GM19452 (cell line): ENCODE data around the gene NAPSA.

Source experiments
- ATAC-seq: cut with Tn5 transposase; IDR thresholded peaks from one replicate; pipeline ENCODE4 v1.9.1; 2021; ENCODE audit not compliant: unreplicated experiment

NAPSA gene

DNA sequence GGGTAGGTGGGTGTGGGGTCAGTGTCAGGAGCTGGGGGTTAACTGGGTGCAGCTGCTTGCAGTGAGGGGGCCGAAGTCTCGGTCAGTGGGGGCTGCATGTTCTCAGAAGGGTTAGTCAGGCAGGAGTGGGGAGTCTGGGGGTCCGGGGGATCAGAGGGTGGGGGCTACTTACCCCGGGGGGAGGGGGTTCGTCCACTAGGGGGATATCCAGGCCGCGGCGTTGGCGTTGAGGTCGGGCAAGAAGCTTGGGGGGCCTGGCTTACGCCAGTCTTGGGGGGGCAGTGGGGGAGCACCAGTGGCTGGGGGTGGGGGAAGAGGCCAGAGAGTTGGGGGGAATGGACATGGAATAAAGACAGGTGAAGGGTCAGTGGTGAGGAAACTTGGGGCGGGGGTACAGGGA lies 45.4 kb downstream of the NAPSA start:
- no peak for ATAC-seq

DNA sequence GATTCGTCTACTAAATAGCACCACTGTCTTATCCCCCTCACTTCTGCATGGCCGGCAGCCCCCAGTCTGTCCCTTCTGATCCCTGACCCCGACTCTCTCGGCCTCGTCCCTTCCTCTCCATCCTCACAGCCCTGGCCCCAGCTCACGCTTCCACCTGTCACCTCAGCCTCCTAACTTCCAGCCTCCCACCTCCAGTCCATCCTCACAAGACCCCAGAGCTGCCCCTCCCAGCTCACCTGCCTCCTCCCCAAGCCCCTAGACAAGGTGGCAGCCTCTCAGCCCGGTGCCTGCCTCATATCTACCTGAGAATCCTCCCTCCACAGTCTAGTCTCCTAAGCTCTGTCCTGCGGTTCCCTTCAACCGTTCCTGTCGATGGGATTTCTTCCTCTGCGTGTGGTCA lies 46.3 kb downstream of the NAPSA start:
- ATAC-seq = no peak

GRCh38 chr19:50318438-50318837 lies 47.0 kb downstream of the NAPSA start:
- ATAC-seq = no peak

DNA sequence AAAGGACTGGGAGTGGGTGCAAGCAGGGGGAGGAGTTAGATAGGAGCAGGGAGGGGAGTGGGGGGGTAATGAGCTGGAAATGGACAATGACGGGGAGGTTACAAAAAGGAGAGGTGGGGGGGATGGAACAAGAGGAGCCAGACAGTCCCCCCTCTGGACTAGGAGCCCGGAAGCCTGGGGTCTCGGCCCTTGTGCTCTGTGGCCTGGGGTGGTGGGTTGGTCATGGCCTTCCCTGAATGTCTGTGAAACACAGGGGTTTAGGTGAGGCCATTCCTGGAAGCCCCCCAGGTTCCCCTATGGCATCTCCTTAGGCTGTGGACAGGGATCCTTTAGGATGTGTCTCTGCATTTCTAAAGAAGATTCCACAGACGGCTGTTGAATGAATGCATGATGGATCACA lies 48.3 kb downstream of the NAPSA start:
- ATAC-seq = no peak

- ATAC-seq = no peak
Measured at GRCh38 chr19:50315773-50316448, 49.5 kb downstream of the NAPSA start.

GRCh38 chr19:50314724-50315708 lies 50.4 kb downstream of the NAPSA start:
- ATAC-seq = no peak

DNA sequence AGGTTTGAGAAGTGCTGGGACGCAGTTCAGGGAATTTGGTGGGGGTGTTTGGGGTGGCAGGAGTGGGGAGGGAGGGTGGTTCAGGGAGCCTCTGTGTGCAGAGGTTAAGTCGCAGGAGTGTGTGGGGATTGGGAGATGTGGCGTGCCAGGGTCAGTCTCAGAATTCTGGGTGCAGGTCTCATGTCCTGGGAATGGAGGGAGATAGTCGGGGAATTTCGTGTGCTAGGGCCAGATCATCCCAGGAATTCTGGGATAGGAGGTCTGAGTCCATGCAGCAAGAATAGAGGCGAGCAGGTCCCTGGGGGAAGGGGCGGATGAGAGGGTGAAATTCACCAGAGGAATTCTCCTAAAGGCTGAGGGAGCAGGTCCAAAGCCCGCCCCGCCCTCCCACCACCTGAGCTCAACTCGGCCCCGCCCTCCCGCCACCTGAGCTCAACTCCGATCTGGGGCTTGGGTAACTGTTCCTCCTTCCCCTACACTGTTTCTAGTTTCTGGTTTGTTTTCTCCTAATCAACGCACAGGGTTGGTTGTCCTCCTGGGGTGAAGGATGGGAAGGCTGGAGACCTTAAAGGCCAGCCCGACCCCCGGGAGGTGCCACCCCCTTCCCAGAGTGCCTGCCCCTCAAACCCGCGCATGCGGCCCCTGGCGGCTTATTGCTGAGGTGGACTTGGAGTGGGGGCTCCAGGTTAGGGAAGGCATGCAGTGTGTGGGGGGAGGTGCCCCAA lies 51.5 kb downstream of the NAPSA start:
- ATAC-seq = no peak

DNA sequence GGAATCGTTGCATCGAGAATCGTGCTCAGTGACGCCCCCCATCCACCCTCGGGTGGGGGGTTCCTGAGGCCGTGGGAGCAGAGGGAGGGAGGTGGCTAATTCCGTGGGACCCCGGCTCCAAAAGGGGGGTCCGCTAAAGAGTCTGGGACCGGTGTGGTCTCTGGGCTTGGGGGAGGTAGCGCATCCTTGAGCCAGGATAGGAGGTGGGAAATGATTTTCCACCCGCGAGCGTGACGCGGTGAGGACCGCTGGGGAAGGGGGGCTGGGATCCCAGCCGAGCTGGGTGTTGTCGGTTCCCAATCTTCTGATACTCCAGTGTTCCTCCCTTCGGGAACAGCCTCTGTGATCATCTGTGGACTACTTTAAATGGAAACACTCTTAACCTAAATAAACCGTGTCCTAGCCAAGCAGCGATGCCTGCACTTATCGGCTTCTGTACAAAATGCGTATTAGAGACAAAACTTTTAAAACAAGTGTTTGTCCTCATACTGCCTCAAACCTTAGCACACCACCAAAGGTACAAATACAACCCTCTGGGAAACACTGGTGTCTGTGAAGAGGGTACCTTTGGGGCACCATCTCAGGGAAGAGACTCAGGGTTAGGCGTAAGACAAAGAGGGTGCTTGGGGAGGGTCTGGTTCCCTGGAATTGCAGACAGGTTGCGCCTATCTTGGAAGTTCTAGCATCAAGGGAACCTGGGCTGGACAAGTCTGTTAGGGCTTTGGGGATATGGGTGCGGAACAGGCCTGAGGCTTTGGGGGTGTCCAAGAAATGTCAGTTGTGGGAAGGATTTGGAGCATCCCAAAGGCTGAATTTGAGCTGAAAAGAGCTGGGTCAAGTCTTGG lies 52.2 kb downstream of the NAPSA start:
- ATAC-seq = no peak

GRCh38 chr19:50311723-50312635 lies 53.5 kb downstream of the NAPSA start:
- no peak for ATAC-seq

DNA sequence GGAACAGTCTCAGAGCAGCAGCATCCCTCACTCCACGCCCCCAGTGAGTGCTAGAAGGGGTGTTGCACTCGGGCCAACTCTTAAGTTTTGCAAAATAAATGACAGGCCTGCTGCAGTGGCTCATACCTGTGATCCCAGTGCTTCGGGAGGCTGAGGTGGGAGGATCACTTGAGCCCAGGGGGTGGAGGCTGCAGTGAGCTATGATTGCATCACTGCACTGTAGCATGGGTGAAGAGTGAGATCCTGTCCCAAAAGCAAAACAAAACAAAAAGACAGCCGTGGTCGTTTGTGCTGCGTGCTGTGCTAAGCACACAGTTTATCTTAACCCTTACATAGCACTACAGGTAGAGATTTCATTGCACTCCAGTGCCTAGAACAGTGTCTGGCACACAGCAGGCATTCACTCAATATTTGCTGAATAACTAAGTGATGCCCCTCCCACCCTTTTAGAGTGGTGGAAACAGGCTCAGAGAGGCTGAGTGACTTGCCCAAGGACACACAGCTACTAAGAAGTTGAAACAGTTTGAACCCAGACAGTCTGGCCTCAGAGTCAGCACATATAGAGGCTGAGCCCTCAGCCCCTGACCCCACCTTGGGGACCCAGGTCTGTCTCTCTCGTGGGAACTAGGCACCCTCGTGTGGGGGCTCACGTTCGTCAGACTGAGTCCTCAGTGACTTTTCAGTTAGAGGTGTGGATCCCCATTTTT lies 54.5 kb downstream of the NAPSA start:
- ATAC-seq = no peak

GRCh38 chr19:50309396-50310125 lies 55.9 kb downstream of the NAPSA start:
- no peak for ATAC-seq

DNA sequence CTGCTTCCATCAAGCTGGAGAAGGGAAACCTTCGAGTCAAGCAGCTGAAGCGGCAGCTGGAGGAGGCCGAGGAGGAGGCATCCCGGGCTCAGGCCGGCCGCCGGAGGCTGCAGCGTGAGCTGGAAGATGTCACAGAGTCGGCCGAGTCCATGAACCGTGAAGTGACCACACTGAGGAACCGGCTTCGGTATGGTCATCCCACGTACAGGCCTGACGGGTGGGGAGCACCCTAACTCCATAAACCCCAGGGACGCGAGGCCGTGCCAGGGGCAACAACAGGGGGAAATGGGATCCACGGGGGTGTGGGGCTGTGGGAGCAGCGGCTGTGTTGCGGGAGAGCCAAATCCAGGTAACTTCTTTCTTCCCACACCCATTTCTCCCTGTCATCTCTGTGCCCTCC lies 56.4 kb downstream of the NAPSA start:
- no peak for ATAC-seq
